AG04449 (cell line): Measurements from ENCODE around the gene HEMK1.

Source experiments
- CTCF ChIA-PET: fragments of 350-600 bp; formaldehyde crosslinking; extraction: SDS; loops from one replicate; lab custom pipeline; 2021; ENCODE audit warnings: antibody characterized with exemption; lab: Yijun Ruan, JAX
- POLR2A ChIA-PET: fragments of 400-600, 350-600 bp; formaldehyde crosslinking; extraction: SDS; loops from one replicate; lab custom pipeline; 2020; ENCODE audit warnings: antibody characterized with exemption, inconsistent platforms; lab: Yijun Ruan, JAX
- DNase-seq: peaks from one replicate; pipeline ENCODE4 v3.0.0-alpha.2; 2010; ENCODE audit warnings: low read depth, low spot score
- H3K4me3 ChIP-seq: 2 replicates; pipeline ENCODE4 v1.5.1; 2011; ENCODE audit warnings: low read depth, mild to moderate bottlenecking, control low read depth, low read length
- TF ChIP-seq, protein P1 (sequence below): IDR thresholded peaks from one replicate; pipeline ENCODE4 v1.5.1; 2011; ENCODE audit warnings: mild to moderate bottlenecking, moderate library complexity, low read length, control low read depth, inconsistent platforms; ENCODE audit not compliant: insufficient read depth; ENCODE audit errors: missing control alignments

The HEMK1 gene

GRCh38 chr3:50525191-50525910, 44.0 kb upstream of the HEMK1 start:
- DNase-seq = no peak
- H3K4me3 ChIP-seq = no peak overlapping the region
- ChIA-PET CTCF (interaction anchor here (0.7 to 6.4 kb wide), 4 partner anchors 15 to 88 kb away, joined by 3 to 62 read pairs (median 16); no protein-coding TSS in a partner anchor), POLR2A (no interaction called here)
- TF ChIP-seq, protein P1, sequence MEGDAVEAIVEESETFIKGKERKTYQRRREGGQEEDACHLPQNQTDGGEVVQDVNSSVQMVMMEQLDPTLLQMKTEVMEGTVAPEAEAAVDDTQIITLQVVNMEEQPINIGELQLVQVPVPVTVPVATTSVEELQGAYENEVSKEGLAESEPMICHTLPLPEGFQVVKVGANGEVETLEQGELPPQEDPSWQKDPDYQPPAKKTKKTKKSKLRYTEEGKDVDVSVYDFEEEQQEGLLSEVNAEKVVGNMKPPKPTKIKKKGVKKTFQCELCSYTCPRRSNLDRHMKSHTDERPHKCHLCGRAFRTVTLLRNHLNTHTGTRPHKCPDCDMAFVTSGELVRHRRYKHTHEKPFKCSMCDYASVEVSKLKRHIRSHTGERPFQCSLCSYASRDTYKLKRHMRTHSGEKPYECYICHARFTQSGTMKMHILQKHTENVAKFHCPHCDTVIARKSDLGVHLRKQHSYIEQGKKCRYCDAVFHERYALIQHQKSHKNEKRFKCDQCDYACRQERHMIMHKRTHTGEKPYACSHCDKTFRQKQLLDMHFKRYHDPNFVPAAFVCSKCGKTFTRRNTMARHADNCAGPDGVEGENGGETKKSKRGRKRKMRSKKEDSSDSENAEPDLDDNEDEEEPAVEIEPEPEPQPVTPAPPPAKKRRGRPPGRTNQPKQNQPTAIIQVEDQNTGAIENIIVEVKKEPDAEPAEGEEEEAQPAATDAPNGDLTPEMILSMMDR = no peak

GRCh38 chr3:50525987-50526386, 43.3 kb upstream of the HEMK1 start:
- no peak overlapping the region for H3K4me3 ChIP-seq
- TF ChIP-seq, protein P1 = no peak
- ChIA-PET CTCF (interaction anchor here (1.3 to 6.4 kb wide), 3 partner anchors 14 to 88 kb away, joined by 3 to 62 read pairs (median 30); no protein-coding TSS in a partner anchor), POLR2A (no interaction called here)
- no peak for DNase-seq

GRCh38 chr3:50530001-50530970, 39.0 kb upstream of the HEMK1 start:
- ChIA-PET CTCF (interaction anchor here (2.5 kb wide), 1 partner anchor 13 kb away, joined by 10 read pairs; no protein-coding TSS in a partner anchor), POLR2A (no interaction called here)
- TF ChIP-seq, protein P1 = no peak
- DNase-seq = no peak
- H3K4me3 ChIP-seq = no peak overlapping the region

DNA sequence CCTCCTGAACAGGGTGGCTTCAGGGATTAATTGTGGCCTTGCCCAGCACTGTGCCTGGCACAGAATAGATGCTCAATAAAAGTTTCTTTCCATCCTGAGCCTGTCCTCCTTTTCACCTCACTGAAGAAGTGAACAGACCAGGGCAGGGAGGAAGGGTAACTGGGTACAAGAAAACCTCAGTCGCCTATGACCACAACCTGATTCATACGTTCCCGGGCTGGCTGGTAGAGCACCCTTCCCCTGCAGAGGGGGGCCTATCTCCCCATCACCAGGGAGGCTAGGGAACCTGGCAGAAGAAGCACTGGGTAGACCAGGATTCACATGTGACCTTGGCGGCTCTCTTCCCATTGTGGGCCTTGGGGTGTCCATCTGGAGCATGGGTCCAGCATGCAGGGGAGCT, 38.1 kb upstream of the HEMK1 start:
- no peak overlapping the region for H3K4me3 ChIP-seq
- CTCF ChIA-PET = interaction anchor here (0.5 to 2.5 kb wide), 4 partner anchors 12 to 19 kb away, joined by 3 to 10 read pairs (median 3); no protein-coding TSS in a partner anchor
- POLR2A ChIA-PET = no interaction called here
- TF ChIP-seq, protein P1 = no peak
- no peak for DNase-seq

DNA sequence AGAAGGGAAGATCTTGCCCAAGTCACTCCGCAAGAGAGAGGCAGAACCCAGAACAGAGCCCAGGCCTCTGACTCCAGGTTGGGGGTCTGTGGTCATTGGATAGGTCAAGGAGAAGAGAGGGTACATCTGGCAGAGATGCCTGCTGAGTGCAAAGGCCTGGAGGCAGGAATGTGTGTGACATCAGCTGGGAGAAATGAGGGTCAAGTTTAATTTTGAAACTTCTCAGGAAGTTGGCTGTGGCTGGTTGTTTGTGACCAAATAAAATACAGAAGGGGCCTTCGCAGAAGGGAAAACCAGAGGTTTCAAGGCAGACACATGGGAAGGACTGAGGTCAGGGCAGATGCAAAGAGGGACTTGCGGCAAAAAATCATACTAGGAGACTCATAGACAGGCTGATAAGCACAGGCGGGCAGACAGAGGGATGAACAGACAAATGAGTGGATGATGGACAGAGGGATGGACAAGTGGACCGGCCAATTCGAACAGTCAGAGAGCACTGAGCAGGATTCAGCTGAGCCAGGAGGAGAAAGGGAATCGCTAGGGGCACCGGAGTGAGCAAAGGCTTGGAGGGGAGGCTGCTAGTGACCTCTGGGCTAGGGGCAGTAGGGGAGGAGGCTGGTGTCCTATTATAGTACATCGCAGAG, 37.1 kb upstream of the HEMK1 start:
- CTCF ChIA-PET = interaction anchor here (0.8 to 2.5 kb wide), 4 partner anchors 11 to 27 kb away, joined by 3 to 10 read pairs (median 3); no protein-coding TSS in a partner anchor
- DNase-seq = no peak
- POLR2A ChIA-PET = no interaction called here
- H3K4me3 ChIP-seq = no peak overlapping the region
- TF ChIP-seq, protein P1 = no peak
